Ovary (tissue), 9 donors: Measurements from ENCODE around the gene KLK3. TPM values are rescaled to one million over a fixed set of nuclear protein-coding genes. Genes with fewer than 3 reads are reported as not detected.

Experiments used
- DNase-seq, 5 donors: peaks; one replicate each; pipeline ENCODE4 v3.0.0-alpha.2; 2019 to 2020
- H3K27ac ChIP-seq, 2 donors: fragments of 200-600 bp; one replicate each; pipeline versions ENCODE4 v1.5.1 to v1.8.0; 2019 to 2022
- H3K27me3 ChIP-seq: fragments of 200-600 bp; one replicate; pipeline ENCODE4 v1.8.0; 2022
- H3K36me3 ChIP-seq: fragments of 200-600 bp; sonication (generic); one replicate; pipeline ENCODE4 v1.5.1; 2019
- H3K4me1 ChIP-seq: one replicate; pipeline ENCODE4 v1.8.1; 2013; ENCODE audit warnings: mild to moderate bottlenecking, moderate library complexity; ENCODE audit not compliant: insufficient read depth
- H3K4me3 ChIP-seq: fragments of 200-600 bp; sonication (generic); one replicate; pipeline ENCODE4 v1.5.1; 2017
- H3K9me3 ChIP-seq, 2 donors: fragments of 200-600 bp in 1 of 2; sonication (generic) in 1 of 2; one replicate each; pipeline versions ENCODE4 v1.5.1 to v1.8.1; 2013 to 2019; ENCODE audit warnings: mild to moderate bottlenecking in 1 of 2, moderate library complexity in 1 of 2
- EP300 ChIP-seq: sonication (generic); formaldehyde crosslinking; IDR thresholded peaks from one replicate; pipeline ENCODE4 v1.6.1; 2017; ENCODE audit warnings: antibody characterized with exemption
- POLR2A ChIP-seq: fragments of 450-650 bp; IDR thresholded peaks from one replicate; pipeline ENCODE4 v1.6.1; 2017; ENCODE audit warnings: antibody characterized with exemption, mild to moderate bottlenecking, moderate library complexity
- WGBS, 3 donors: extraction: QIAGEN DNeasy Blood & Tissue Kit in 1 of 3; methylation state at CpG; one replicate each; pipeline versions ENCODE4 v1.1.5 to v1.1.7; 2013 to 2017; 5-methylcytosine and 5-hydroxymethylcytosine counted together
- intact Hi-C, 4 donors: fragments of 100-400 bp; cut with DNase I; formaldehyde crosslinking; loops; one replicate each; pipeline versions ENCODE4 v1.11.0 to v1.15.1; 2022 to 2023
- polyA plus RNA-seq, 2 donors: library from polyadenylated mRNA; stranded (reverse); fragments of 200-250 nt in 1 of 2; fragments of 350-450 nt in 1 of 2; fragmentation: Illumina TruSeq in 1 of 2; extraction: RNeasy Lipid Tissue Mini Kit (QIAGEN cat#74804) in 1 of 2; gene quantifications; one replicate each; pipeline ENCODE4 v1.2.3, GENCODE V29; 2013 to 2014
- total RNA-seq, 7 donors: library from RNA; depleted of rRNA in 2 of 7; stranded (reverse); fragments of >200 nt in 2 of 7; fragmentation: NEBNext Ultra II Directional in 3 of 7; extraction: Animal tissue kit (Norgen Biotek cat#: 25700) in 3 of 7; gene quantifications; one replicate each; pipeline versions ENCODE4 v1.1.0 to v1.2.4, GENCODE V29; 2016 to 2023
- TF ChIP-seq, protein P1 (sequence below), 3 donors: fragments of 450-650 bp in 2 of 3; fragments of 200-600 bp in 1 of 3; IDR thresholded peaks; one replicate each; pipeline versions ENCODE4 v1.5.1 to v1.8.0; 2016 to 2022; ENCODE audit warnings: antibody characterized with exemption in 3 of 3, mild to moderate bottlenecking in 1 of 3
- donor health status: DM: no; HTN: no; CAD: no; lungs with moderate emphysema.
- donor health status: DM: no; HTN: no; CAD: no.
- donor health status: Bipolar disorder and iron deficiency.
- donor health status: DM: yes; HTN: yes; CAD: no.
- donor health status: DM: no; HTN: no; CAD: no.
- donor health status: DM: yes; HTN: yes; CAD: no.

The KLK3 gene
- total and polyA plus RNA-seq, 9 donors: 0.13 to 0.24 (median 0.20) TPM; not detected in 6

DNA sequence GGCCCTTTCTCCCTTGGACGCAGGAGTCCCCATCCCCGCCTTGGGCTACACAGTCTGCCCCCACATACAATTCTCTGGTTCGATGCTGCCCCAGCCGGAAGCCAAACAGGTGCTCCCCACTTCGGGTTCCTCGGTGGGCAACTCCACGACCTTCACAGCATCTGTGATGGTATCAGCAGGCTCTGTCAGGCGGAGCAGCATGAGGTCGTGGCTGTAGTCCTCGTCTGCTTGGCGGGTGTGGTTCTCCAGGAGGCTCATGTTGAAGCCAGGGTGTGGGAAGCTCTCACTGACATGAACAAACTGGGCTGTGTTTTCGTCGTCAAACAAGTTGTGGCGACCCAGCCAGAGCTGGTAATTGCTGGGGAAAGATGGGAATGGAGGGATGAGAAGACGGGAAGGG, 34.6 kb upstream of the KLK3 start:
- Histone ChIP-seq H3K27ac (no peak overlapping the region), H3K4me3 (no peak overlapping the region), H3K27me3 (no peaks in the 10 kb centered on the region), H3K4me1 (no peaks in the 10 kb centered on the region), H3K36me3 (no peaks in the 10 kb centered on the region), H3K9me3 (no peaks in the 10 kb centered on the region)
- no peak for DNase-seq
- TF ChIP-seq POLR2A (no peak), EP300 (no peak)
- TF ChIP-seq, protein P1, sequence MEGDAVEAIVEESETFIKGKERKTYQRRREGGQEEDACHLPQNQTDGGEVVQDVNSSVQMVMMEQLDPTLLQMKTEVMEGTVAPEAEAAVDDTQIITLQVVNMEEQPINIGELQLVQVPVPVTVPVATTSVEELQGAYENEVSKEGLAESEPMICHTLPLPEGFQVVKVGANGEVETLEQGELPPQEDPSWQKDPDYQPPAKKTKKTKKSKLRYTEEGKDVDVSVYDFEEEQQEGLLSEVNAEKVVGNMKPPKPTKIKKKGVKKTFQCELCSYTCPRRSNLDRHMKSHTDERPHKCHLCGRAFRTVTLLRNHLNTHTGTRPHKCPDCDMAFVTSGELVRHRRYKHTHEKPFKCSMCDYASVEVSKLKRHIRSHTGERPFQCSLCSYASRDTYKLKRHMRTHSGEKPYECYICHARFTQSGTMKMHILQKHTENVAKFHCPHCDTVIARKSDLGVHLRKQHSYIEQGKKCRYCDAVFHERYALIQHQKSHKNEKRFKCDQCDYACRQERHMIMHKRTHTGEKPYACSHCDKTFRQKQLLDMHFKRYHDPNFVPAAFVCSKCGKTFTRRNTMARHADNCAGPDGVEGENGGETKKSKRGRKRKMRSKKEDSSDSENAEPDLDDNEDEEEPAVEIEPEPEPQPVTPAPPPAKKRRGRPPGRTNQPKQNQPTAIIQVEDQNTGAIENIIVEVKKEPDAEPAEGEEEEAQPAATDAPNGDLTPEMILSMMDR (IDR thresholded peaks at IDR 0.05): no peak
- intact Hi-C loops: no loop called here
- 4 to 8% (median 7%) methylated on average over 14 to 15 of the region's 15 CpGs for WGBS, 3 donors

DNA sequence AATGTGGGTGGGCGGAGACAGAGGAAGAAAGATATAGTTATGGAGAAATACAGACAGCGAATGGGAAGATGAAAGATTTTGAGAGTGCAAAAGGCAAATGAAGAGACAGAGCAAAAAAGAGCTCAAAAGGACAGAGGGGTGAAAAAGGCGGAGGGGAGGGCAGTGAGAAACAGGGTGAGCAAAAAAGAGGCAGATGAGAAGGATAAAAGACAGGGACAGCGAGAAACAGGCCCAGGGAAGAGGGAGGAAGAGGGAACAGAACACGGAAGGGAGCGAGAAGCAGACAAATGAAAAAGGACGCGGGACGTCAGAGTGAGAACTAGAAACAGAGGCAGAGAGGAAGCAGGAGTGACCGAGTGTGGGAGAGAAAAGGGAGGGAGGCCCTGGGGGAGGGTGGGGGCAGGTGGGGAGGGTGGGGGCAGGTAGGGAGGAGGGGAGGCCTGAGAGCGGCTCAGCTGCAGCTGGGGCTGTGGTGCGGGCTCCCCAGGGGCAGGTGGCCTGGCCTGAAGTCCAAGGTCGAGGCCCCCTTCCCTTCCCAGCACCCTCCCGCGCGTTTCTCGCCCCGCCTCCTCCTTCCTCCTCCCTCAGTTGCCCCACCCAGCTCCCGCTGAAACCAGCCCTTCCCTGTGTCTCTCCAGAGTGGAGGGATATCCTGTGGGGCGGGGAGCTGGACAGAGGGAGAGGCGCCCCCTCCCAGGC, 34.0 kb upstream of the KLK3 start:
- no peaks in the 10 kb centered on the region for H3K4me1 ChIP-seq
- intact Hi-C loops: no loop called here
- H3K27ac ChIP-seq: no peak overlapping the region
- no peaks in the 10 kb centered on the region for H3K9me3 ChIP-seq
- DNase-seq: no peak
- no peaks in the 10 kb centered on the region for H3K27me3 ChIP-seq
- no peak overlapping the region for H3K4me3 ChIP-seq
- H3K36me3 ChIP-seq: no peaks in the 10 kb centered on the region
- TF ChIP-seq EP300 (no peak), POLR2A (no peak)
- TF ChIP-seq, protein P1 (IDR thresholded peaks at IDR 0.05): no peak
- 1 to 3% (median 2%) methylated on average over 20 to 21 of the region's 21 CpGs for WGBS, 3 donors

DNA sequence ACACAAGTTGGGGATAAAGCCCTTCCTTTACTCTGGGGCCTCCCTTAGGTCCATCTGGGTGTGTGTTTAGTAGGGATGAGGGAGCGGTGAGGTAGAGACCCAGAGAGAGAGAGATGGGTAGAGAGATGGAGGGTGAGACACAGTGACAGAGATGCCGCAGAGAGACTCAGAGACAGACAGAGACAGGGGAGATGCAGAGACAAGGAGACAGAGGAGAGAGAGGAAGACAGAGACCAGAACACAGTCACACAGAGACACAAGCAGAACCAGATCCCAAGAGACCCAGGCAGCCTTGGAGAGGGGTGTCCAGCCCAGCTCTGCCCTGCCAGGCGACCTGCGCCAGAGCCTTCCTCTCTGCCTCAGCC, 33.5 kb upstream of the KLK3 start:
- Histone ChIP-seq H3K36me3 (no peaks in the 10 kb centered on the region), H3K4me3 (no peak overlapping the region), H3K4me1 (no peaks in the 10 kb centered on the region), H3K27me3 (no peaks in the 10 kb centered on the region), H3K9me3 (no peaks in the 10 kb centered on the region), H3K27ac (no peak overlapping the region)
- TF ChIP-seq EP300: no peak
- 46 to 65% (median 58%) methylated on average over 4 of the region's 4 CpGs for WGBS, 3 donors
- DNase-seq: no peak
- intact Hi-C loops: no loop called here

DNA sequence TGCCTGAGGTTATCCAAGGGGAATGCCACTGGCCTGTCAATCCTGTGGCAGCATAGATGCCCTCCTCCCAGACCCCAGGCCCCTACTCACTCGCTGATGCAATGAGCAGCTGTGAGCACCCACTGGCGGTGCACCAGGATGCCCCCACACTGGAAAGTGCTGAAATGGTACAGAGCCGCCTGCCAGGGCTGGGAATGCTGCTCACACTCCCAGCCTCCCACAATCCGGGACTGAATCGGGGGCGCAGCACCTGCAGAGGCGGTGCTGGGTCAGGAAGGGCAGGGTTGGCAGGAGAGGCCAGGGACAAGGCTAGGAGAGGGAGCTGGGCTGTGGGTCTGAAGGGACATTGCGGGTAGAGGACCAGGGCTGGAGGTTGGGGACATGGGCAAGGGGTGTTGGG, 33.1 kb upstream of the KLK3 start:
- intact Hi-C loops: no loop called here
- WGBS, 3 donors: 32 to 45% (median 32%) methylated on average over 8 of the region's 8 CpGs
- no peak overlapping the region for H3K27ac ChIP-seq
- no peaks in the 10 kb centered on the region for H3K36me3 ChIP-seq
- TF ChIP-seq EP300 (no peak), POLR2A (no peak)
- TF ChIP-seq, protein P1 (IDR thresholded peaks at IDR 0.05): no peak
- no peaks in the 10 kb centered on the region for H3K27me3 ChIP-seq
- no peak overlapping the region for H3K4me3 ChIP-seq
- DNase-seq: no peak
- no peaks in the 10 kb centered on the region for H3K4me1 ChIP-seq
- H3K9me3 ChIP-seq: no peaks in the 10 kb centered on the region

DNA sequence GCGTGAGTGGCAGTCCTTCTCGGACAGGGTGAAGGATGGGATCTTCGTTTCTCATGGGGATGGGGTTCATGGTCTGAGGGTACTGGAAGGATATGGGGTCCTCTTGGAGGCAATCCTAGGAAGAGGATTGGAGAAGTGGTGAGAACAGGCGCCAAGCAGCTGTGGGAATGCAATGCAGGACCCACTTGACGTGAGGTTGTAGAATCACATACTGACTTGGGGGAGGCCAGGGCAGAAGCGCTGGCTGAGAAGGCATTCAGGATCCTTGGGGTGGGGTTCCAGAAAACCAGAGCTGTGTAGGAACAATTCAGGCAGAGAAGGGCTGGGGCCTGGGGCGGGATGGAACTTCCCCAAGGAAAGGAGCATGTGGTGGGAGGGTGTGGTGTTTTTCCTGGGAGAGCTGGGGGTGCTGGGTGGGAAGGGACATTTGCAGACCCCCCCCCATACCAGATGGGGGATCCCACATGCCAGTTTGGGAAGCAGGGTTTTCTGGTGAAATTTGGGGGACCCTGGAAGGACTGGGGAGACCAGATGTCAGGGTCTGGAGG, 32.0 kb upstream of the KLK3 start:
- H3K4me3 ChIP-seq: no peak overlapping the region
- H3K27ac ChIP-seq: no peak overlapping the region
- intact Hi-C loops: no loop called here
- 72 to 75% (median 72%) methylated on average over 7 of the region's 7 CpGs for WGBS, 3 donors
- DNase-seq: no peak
- no peaks in the 10 kb centered on the region for H3K4me1 ChIP-seq
- H3K36me3 ChIP-seq: no peaks in the 10 kb centered on the region
- H3K27me3 ChIP-seq: no peaks in the 10 kb centered on the region
- TF ChIP-seq EP300: no peak
- TF ChIP-seq POLR2A: no peak
- TF ChIP-seq, protein P1 (IDR thresholded peaks at IDR 0.05): no peak
- H3K9me3 ChIP-seq: no peaks in the 10 kb centered on the region
